DMS53 treated with DMSO at 0.1 percent for 48 hours (cell line): Measurements from ENCODE around the gene HMX3.
"Not testable (repeated sequence)": the region's sequence is repeated elsewhere in the genome, so short reads cannot be mapped to it uniquely, and the experiment has no call there.

Source experiments
- DNase-seq: peaks from one replicate; lab custom pipeline; 2025; ENCODE audit not compliant: unreplicated experiment; lab: John Stamatoyannopoulos, UW

HMX3 gene

DNA sequence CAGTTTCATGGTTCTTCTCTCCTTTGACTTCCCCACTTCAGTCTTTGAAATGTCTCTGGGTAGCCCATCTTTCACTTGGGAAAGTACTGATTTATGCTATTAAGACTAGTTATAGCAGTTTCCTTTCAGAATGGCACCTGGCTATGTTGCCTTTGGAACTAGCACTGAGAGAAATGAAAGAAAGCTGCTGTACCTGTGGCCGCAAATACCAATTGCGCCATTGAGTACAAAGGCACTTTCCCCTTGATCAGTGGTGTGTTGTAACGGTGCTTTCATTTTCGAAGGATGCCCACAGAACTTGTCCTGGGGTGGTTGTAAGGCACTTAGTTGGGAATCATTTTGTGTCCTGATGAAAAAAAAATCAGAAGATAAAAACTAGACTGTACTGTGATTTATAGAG lies 35.2 kb downstream of the HMX3 start:
- no peak for DNase-seq

- DNase-seq, result not testable (repeated sequence)
Observed at GRCh38 chr10:123171616-123172015, 35.8 kb downstream of the HMX3 start.

DNA sequence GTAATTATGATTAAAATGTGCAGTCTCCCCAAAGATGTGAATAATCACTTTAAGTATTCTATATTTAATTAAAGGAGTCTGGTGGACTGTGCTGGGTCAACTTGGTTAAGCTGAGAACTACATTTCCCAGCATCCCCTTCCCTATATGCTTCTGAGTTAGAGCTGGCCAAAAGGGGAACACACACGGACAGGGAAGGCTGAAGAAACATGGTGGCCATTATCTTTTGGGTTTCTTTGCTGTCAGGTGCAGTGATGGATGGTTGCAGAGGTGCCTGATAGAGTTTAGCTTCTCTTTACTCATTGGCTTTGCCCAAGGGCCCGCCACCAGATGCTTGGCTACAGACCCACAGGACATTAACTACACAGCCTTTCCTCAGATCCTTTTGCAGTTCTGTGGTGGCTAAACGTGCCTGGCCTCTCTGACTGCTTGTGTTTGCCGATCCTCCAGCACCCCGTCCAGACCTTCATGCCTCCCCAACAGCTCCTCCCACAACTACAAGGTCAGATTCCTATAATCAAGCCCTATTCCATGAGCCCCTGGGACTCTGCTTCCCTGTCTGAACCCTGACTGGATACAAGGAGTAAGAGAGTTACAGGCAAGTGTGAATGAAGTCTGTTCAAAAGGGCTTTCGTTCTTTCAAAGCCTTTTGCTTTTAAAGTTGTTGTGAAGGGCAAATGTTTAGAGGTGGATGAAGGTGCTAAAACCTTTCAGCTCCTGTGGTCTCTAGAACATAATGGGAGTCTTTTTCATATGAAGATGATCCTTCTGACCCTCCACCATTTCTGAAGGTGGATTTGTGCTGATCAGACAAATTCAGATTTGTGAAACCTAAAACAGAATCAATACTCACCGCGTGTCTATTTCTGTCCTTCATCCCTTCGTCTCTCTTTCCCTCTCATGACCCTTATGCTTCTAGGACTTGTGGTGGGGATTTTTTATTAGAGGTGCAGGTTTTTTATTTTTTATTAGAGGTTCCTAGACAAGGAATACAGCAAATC lies 39.9 kb downstream of the HMX3 start:
- DNase-seq, result no peak

DNA sequence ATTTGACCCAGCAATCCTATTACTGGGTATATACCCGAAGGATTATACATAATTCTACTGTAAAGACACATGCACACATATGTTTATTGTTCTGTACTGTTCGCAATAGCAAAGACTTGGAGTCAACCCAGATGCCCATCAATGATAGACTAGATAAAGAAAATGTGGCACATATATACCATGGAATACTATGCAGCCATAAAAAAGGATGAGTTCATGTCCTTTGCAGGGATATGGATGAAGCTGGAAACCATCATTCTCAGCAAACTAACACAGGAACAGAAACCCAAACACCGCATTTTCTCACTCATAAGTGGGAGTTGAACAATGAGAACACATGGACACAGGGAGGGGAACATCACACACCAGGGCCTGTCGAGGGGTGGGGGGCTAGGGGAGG lies 42.6 kb downstream of the HMX3 start:
- not testable (repeated sequence) for DNase-seq

GRCh38 chr10:123180101-123181090 lies 44.6 kb downstream of the HMX3 start:
- DNase-seq, result no peak

DNA sequence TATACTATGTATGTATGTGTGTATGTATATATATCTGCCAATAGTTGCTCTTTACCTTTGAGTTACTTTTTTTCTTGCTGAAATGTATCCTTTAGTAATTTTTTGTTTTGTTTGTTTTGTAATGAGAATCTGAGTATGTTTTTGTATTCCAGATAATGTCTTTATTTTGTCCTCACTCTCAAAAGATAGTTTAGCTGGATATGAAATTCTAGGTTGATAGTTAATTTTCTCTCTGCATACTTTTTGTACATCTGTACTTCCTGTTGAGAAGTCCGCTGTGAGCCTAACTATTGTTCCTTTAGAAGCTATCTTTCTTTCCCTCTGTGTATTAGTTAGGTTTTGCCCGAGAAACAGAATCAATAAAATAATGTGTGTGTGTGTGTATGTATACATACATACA lies 48.0 kb downstream of the HMX3 start:
- DNase-seq, result no peak

DNA sequence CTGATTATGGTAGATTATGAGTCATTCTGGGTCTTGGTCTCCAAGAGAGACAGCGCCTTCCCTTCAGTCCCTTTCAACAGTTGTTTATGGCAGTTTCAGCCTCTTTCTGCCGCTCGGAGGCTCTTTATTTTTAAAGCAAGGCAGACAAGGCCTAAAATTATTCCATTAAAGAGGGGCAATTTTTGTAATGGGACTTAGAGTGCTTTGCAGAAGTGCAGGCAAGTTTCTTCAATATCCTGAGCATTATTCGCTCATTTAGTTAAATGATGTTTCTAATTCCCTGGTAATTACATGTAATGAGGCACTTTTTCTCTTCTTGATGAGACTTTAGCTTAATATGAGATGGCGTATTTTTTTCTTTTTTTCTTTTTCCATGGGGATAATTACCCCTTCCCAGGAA lies 52.0 kb downstream of the HMX3 start:
- no peak for DNase-seq
